ENCODE data around the gene MT1M.

DNA sequence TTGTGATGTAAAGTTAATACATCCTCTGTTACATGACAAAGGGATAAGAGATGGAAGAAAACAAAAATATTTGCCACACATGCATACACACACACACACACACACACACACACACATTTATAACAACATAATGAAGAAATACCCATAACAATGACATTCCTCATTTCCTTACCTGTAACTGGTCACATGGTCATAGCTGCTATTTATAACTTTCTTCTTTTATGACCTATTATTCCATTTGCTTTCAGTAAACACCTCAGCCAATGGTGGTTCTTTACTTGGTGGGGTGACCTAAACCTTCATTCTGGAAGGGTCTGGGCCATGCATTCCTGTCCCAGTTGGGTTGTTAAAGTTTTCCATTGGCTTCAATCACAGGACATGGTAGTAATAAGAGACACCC lies 18.8 kb upstream of the MT1M start:
- TF ChIP-seq, protein P1, sequence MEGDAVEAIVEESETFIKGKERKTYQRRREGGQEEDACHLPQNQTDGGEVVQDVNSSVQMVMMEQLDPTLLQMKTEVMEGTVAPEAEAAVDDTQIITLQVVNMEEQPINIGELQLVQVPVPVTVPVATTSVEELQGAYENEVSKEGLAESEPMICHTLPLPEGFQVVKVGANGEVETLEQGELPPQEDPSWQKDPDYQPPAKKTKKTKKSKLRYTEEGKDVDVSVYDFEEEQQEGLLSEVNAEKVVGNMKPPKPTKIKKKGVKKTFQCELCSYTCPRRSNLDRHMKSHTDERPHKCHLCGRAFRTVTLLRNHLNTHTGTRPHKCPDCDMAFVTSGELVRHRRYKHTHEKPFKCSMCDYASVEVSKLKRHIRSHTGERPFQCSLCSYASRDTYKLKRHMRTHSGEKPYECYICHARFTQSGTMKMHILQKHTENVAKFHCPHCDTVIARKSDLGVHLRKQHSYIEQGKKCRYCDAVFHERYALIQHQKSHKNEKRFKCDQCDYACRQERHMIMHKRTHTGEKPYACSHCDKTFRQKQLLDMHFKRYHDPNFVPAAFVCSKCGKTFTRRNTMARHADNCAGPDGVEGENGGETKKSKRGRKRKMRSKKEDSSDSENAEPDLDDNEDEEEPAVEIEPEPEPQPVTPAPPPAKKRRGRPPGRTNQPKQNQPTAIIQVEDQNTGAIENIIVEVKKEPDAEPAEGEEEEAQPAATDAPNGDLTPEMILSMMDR (conservative IDR thresholded peaks at IDR 0.05; ENCODE audit: low read length): no peak
- TF ChIP-seq EZH2phosphoT487 (IDR thresholded peaks at IDR 0.05; ENCODE audit: borderline replicate concordance): no peak

Measured in Loucy (cell line).